BJ (cell line): ENCODE measurements around the gene USH2A. TPM values are rescaled to one million over a fixed set of nuclear protein-coding genes. Genes with fewer than 3 reads are reported as not detected.

Experiments
- CTCF ChIA-PET: fragments of 350-600 bp; formaldehyde crosslinking; extraction: SDS; loops from one replicate; lab custom pipeline; 2021; ENCODE audit warnings: antibody characterized with exemption, inconsistent platforms; lab: Yijun Ruan, JAX
- POLR2A ChIA-PET: fragments of 300-600 bp; sonication (Branson Sonifier 250); formaldehyde crosslinking; extraction: SDS; loops from one replicate; lab custom pipeline; 2021; ENCODE audit warnings: antibody characterized with exemption; lab: Charles Lee
- DNase-seq: peaks from one replicate; pipeline ENCODE4 v3.0.0-alpha.2; 2011; ENCODE audit warnings: low read depth
- H3K27me3 ChIP-seq: 2 replicates; pipeline ENCODE4 v1.6.0; 2011; ENCODE audit warnings: low read length; ENCODE audit not compliant: control insufficient read depth, insufficient read depth
- H3K36me3 ChIP-seq: 2 replicates; pipeline ENCODE4 v1.5.1; 2011; ENCODE audit warnings: low read length; ENCODE audit not compliant: control insufficient read depth, insufficient read depth
- H3K4me3 ChIP-seq: 2 replicates; pipeline ENCODE4 v1.5.1; 2011; ENCODE audit warnings: low read depth, mild to moderate bottlenecking, control low read depth, low read length
- polyA plus RNA-seq: library from polyadenylated mRNA; depleted of rRNA; stranded (reverse); fragments of >200 nt; gene quantifications from 2 replicates; pipeline ENCODE4 v1.2.3, GENCODE V29; 2011
- TF ChIP-seq, protein P1 (sequence below): IDR thresholded peaks from 2 replicates; pipeline ENCODE4 v1.5.1; 2011; ENCODE audit warnings: low read depth, mild to moderate bottlenecking, control low read depth, inconsistent platforms, low read length, moderate library complexity; ENCODE audit not compliant: insufficient read depth

USH2A gene
- polyA plus RNA-seq, 1 experiment, result under 0.01 TPM

DNA sequence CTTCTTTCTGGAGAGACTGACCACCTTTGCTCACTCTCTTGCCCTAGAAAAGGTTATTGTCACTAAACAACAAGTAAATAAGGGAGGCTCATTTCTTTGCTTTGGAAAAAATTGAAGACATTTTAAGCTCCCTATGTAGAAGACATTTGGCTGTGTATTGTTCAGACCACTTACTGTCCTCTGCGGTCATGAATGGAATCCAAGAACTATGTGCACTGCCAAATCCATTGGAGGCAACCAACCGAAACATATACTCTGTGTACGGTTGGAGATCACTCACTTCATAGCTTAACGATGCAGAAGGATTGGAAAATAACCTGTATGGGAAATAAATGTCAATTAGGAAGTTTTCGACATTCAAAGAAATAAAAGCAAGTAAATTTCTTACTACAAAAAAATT is 523.3 kb downstream of the USH2A start:
- no peaks in the 10 kb centered on the region; the same call in 1 of the 2 replicates for H3K27me3 ChIP-seq
- ChIA-PET POLR2A (no interaction called here), CTCF (no interaction called here)
- TF ChIP-seq, protein P1, sequence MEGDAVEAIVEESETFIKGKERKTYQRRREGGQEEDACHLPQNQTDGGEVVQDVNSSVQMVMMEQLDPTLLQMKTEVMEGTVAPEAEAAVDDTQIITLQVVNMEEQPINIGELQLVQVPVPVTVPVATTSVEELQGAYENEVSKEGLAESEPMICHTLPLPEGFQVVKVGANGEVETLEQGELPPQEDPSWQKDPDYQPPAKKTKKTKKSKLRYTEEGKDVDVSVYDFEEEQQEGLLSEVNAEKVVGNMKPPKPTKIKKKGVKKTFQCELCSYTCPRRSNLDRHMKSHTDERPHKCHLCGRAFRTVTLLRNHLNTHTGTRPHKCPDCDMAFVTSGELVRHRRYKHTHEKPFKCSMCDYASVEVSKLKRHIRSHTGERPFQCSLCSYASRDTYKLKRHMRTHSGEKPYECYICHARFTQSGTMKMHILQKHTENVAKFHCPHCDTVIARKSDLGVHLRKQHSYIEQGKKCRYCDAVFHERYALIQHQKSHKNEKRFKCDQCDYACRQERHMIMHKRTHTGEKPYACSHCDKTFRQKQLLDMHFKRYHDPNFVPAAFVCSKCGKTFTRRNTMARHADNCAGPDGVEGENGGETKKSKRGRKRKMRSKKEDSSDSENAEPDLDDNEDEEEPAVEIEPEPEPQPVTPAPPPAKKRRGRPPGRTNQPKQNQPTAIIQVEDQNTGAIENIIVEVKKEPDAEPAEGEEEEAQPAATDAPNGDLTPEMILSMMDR, result no peak
- DNase-seq, result no peak
- no peak overlapping the region for H3K4me3 ChIP-seq
- H3K36me3 ChIP-seq, result no peaks in the 10 kb centered on the region

DNA sequence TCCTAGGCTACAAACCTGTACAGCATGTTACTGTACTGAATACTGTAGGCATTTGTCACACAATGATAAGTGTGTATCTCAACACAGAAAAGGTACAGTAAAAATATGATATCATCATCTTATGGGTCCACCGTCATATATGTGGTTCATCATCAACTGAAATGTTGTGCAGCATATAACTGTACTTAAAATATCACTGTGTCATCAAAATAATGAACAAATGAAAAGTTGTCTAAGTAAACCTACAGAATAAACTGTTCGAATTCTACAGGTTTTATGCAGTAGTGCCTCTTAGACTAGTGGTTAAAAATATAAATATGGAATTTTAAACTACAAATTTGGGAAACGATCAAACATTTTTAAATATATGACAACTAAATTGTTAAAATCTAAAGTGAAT is 527.4 kb downstream of the USH2A start:
- Histone ChIP-seq H3K36me3 (no peaks in the 10 kb centered on the region), H3K4me3 (no peak overlapping the region), H3K27me3 (no peaks in the 10 kb centered on the region; the same call in 1 of the 2 replicates)
- TF ChIP-seq, protein P1, result no peak
- DNase-seq, result no peak
- CTCF ChIA-PET, result interaction anchor here (1.4 kb wide), 1 partner anchor 19 kb away, joined by 3 read pairs; no protein-coding TSS in a partner anchor
- POLR2A ChIA-PET, result no interaction called here

DNA sequence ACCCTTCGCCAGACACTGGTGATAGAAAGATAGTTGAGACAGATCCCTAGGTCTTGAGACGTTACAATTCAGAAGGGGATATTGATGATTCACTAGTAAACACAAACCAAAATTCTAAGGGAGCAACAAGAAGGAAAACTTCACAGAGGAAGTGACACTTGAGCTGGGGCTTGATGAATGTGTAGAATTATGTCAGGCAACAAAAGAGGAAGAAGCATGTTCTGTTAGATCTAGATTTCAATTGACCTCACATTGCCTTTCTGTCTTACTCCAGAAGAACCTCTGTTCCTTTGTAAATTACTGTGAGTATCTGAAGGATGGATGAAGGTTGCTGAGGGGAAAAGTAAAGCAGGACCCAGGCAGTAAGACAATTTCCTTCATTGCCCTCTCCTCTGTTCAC is 528.0 kb downstream of the USH2A start:
- Histone ChIP-seq H3K4me3 (no peak overlapping the region), H3K36me3 (no peaks in the 10 kb centered on the region), H3K27me3 (no peaks in the 10 kb centered on the region; the same call in 1 of the 2 replicates)
- ChIA-PET POLR2A (no interaction called here), CTCF (interaction anchor here (1.4 kb wide), 1 partner anchor 18 kb away, joined by 3 read pairs; no protein-coding TSS in a partner anchor)
- TF ChIP-seq, protein P1, result no peak
- no peak for DNase-seq

DNA sequence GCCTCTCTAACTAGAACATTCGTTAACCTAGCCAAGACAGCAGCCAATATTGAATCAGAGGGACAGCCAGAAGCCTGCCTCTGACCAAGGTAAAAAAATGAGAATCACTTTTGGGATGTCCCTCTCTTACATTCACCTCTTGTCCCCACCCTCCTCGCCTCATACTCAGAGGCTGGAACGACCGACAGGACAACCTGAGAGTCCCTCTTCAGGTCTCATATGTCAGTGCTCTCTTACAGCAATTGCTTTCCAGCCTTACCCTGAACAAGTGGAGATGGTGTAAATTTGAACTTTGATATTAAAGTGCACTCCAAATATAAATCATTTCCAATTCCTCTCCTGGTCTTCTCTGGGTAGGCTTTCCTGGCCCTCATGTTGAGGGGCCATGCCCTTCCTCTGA is 528.6 kb downstream of the USH2A start:
- POLR2A ChIA-PET, result no interaction called here
- CTCF ChIA-PET, result no interaction called here
- H3K27me3 ChIP-seq, result no peaks in the 10 kb centered on the region; the same call in 1 of the 2 replicates
- no peak for DNase-seq
- no peaks in the 10 kb centered on the region for H3K36me3 ChIP-seq
- no peak overlapping the region for H3K4me3 ChIP-seq
- TF ChIP-seq, protein P1, result no peak

DNA sequence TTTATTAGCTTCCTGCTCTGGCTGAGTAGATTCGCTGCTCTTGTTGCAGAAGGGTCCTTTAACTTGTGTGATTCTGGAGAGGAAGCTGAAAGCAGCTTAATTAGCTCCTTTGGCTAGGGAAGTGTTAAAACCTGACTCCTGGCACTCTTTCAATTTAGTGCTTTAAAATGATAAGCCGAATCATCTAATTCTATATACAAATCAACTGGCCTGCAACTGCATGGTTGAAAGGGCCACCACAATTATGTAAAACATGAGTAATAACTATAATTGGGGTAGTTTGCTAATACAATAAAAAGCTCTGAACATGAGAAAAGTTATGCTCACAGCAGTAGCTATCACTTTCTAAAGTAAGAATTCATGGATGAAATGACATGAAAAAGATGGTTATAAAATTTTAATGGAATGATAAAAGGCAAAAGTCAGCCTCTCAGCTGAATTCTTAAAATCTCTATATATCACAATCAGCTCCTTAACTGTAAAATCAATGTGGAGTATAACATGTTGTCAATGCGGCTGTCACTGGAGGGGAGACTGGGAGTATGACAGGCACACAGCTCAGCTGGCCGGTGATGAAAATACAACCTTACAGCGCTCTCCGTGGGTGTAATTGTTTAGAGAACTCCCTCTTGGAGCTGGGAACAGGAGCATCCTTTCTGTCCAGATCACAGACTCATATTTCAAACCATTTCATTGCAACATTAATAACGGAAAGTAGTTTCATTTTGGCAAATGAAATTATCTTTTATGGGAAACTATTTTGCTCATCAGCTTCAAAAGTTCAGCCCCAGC is 531.8 kb downstream of the USH2A start:
- POLR2A ChIA-PET, result interaction anchor here (0.7 kb wide), 1 partner anchor 172 kb away, joined by 3 read pairs; no protein-coding TSS in a partner anchor
- CTCF ChIA-PET, result interaction anchor here (1.3 kb wide), 1 partner anchor 330 kb away, joined by 3 read pairs; no protein-coding TSS in a partner anchor

More for the DNA sequence above, 531.8 kb downstream of the USH2A start:
- TF ChIP-seq, protein P1, result no peak
- no peaks in the 10 kb centered on the region for H3K36me3 ChIP-seq
- no peak for DNase-seq
- H3K27me3 ChIP-seq, result no peaks in the 10 kb centered on the region; the same call in 1 of the 2 replicates
- H3K4me3 ChIP-seq, result no peak overlapping the region
